CD4-positive, CD25-positive, alpha-beta regulatory T cell (primary cell): ENCODE results near the gene CALN1. TPM values are rescaled to one million over a fixed set of nuclear protein-coding genes. Genes with fewer than 3 reads are reported as not detected.

Source experiments
- ATAC-seq, 2 donors: fragments of 150-1000 bp; cut with Tn5 transposase; one replicate each; pipeline ENCODE4 v1.10.0; 2021; ENCODE audit warnings: low read depth in 2 of 2, moderate number of reproducible peaks in 2 of 2, moderate library complexity in 1 of 2
- DNase-seq, 3 donors: peaks; one replicate each; pipeline versions ENCODE4 v3.0.0 to v3.0.0-alpha.2; 2012 to 2022; ENCODE audit warnings: mixed read lengths in 1 of 3
- H3K27ac ChIP-seq: one replicate; pipeline ENCODE4 v1.7.0; 2013; ENCODE audit warnings: mild to moderate bottlenecking, low read length; ENCODE audit not compliant: insufficient read depth, poor library complexity, severe bottlenecking
- H3K27me3 ChIP-seq: one replicate; pipeline ENCODE4 v1.7.0; 2013; ENCODE audit warnings: low read length; ENCODE audit not compliant: control insufficient read depth, insufficient read depth
- H3K36me3 ChIP-seq: one replicate; pipeline ENCODE4 v1.7.0; 2013; ENCODE audit warnings: mild to moderate bottlenecking, low read length, moderate library complexity; ENCODE audit not compliant: control insufficient read depth, insufficient read depth
- H3K4me1 ChIP-seq: 2 replicates; pipeline ENCODE4 v1.7.0; 2013; ENCODE audit warnings: mild to moderate bottlenecking, low read length; ENCODE audit not compliant: insufficient read depth, control insufficient read depth, poor library complexity, severe bottlenecking
- H3K4me3 ChIP-seq: one replicate; pipeline ENCODE4 v1.7.0; 2013; ENCODE audit warnings: low read depth, mild to moderate bottlenecking, low read length, moderate library complexity
- H3K9me3 ChIP-seq, 2 experiments: 1 replicate in 1 of 2; 2 replicates in 1 of 2; pipeline ENCODE4 v1.7.0; 2013; ENCODE audit warnings: low read length in 2 of 2, mild to moderate bottlenecking in 1 of 2, moderate library complexity in 1 of 2; ENCODE audit not compliant: control insufficient read depth in 2 of 2
- H3K27ac Mint-ChIP-seq, 3 donors: one replicate each; pipeline ENCODE4 v1.8.0; 2020 to 2022; ENCODE audit warnings: mild to moderate bottlenecking in 3 of 3, mixed read lengths in 3 of 3, moderate library complexity in 2 of 3
- H3K27me3 Mint-ChIP-seq: one replicate; pipeline ENCODE4 v1.8.0; 2022; ENCODE audit warnings: mild to moderate bottlenecking, mixed read lengths
- H3K36me3 Mint-ChIP-seq: one replicate; pipeline ENCODE4 v1.8.0; 2020; ENCODE audit warnings: mixed read lengths
- H3K4me1 Mint-ChIP-seq, 4 donors: one replicate each; pipeline ENCODE4 v1.8.0; 2020 to 2022; ENCODE audit warnings: mixed read lengths in 4 of 4, mild to moderate bottlenecking in 1 of 4
- H3K4me3 Mint-ChIP-seq, 4 donors: one replicate each; pipeline ENCODE4 v1.8.0; 2020 to 2022; ENCODE audit warnings: mild to moderate bottlenecking in 4 of 4, mixed read lengths in 4 of 4, moderate library complexity in 3 of 4
- H3K9me3 Mint-ChIP-seq, 7 donors: one replicate each; pipeline ENCODE4 v1.8.0; 2020 to 2022; ENCODE audit warnings: mixed read lengths in 7 of 7, mild to moderate bottlenecking in 3 of 7, moderate library complexity in 2 of 7
- polyA plus RNA-seq, 4 donors: library from polyadenylated mRNA; unstranded; fragments of 300-500 nt; fragmentation: Illumina TruSeq; gene quantifications; one replicate each; pipeline ENCODE4 v1.2.3, GENCODE V29; 2021
- total RNA-seq: library from RNA; stranded (reverse); gene quantifications from one replicate; pipeline ENCODE4 v1.2.3, GENCODE V29; 2022

The CALN1 gene
- total and polyA plus RNA-seq, 5 donors from 2014 or later: 0.52 TPM; not detected in 4

DNA sequence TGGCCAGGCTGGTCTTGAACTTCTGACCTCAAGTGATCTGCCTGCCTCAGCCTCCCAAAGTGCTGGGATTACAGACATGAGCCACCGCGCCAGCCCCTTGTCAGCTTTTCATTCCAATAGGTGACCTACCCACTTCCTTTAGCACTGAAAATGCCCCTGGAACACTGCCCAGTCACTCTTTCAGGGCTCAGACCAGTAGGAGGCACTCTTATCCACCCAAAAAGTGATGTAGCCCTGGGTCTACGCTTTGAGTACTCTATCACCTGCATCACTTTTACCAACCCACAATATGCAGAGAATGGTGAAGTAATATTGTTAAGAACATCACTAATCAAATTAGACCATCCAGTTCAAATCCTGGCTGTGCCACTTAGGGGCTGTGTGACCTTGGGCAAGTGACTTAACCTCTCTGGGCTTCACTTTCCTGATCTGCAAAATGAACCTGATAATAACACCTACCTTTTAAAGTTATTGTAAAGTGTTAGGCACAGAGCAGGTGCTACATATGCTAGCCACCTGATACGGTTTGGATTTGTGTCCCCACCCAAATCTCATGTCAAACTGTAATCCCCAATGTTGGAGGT lies 5.2 kb downstream of the CALN1 start:
- Histone ChIP-seq H3K36me3 (no peaks in the 10 kb centered on the region), H3K4me1 (no peaks in the 10 kb centered on the region), H3K9me3 (peaks cover 0 to 2% of the 10 kb centered on the region in 2 experiments), H3K27ac (no peak overlapping the region), H3K4me3 (no peak overlapping the region), H3K27me3 (no peaks in the 10 kb centered on the region)
- Mint-ChIP-seq H3K27me3 (no peaks in the 10 kb centered on the region), H3K36me3 (no peaks in the 10 kb centered on the region), H3K27ac (no peak overlapping the region), H3K4me1 (no peaks in the 10 kb centered on the region), H3K9me3 (peaks cover 0 to 17% (median 2%) of the 10 kb centered on the region in 7 donors), H3K4me3 (no peak overlapping the region)
- no peak for ATAC-seq
- DNase-seq: no peak

DNA sequence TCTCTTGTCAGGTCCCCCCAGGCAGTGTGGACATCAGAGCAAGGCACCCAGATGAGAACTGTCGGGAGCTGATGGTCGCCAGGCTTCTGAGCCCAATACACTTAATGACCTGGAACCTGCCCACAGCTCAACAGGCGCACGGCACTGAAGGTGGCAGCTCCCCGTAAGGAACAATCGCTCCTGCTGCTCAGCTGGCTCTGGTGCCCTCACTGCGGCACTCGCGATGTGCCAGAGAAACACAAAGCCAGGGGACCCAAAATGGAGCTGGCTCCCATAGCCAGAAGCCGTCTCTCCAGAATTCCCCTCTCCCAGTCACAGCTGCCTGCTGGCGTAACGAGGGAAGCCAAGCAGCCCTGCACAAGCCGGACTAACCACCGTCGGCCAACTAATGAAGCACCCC lies 6.3 kb downstream of the CALN1 start:
- Mint-ChIP-seq H3K4me1 (no peaks in the 10 kb centered on the region), H3K36me3 (no peaks in the 10 kb centered on the region), H3K27ac (no peak overlapping the region), H3K27me3 (no peaks in the 10 kb centered on the region), H3K4me3 (no peak overlapping the region), H3K9me3 (peaks cover 0 to 19% (median 3%) of the 10 kb centered on the region in 7 donors)
- Histone ChIP-seq H3K4me3 (no peak overlapping the region), H3K4me1 (no peaks in the 10 kb centered on the region), H3K27ac (no peak overlapping the region), H3K27me3 (no peaks in the 10 kb centered on the region), H3K36me3 (no peaks in the 10 kb centered on the region), H3K9me3 (peaks cover 0 to 2% of the 10 kb centered on the region in 2 experiments)
- DNase-seq: no peak
- ATAC-seq: no peak

DNA sequence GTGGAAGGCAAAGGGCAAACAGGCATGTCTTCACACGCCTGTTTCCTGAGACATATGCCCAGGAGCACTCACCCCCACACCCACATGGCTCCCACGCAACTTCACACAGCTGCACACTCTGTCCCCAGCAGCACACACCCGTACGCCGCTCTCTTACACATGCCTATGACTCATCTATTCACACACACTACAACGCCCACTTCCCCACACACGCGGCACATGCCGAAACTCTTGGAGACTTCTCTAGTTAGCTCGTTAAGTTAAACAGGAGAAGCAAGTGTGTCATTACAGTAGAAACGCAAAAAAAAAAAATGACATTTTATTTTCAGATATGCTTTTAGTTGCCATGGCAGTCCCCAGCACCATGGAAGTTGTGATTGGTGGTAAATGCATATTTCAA lies 6.7 kb downstream of the CALN1 start:
- H3K4me1 ChIP-seq: no peaks in the 10 kb centered on the region
- no peak overlapping the region for H3K27ac ChIP-seq
- Mint-ChIP-seq H3K27me3 (no peaks in the 10 kb centered on the region), H3K4me1 (no peaks in the 10 kb centered on the region), H3K27ac (no peak overlapping the region), H3K4me3 (no peak overlapping the region), H3K9me3 (peaks cover 0 to 19% (median 3%) of the 10 kb centered on the region in 7 donors), H3K36me3 (no peaks in the 10 kb centered on the region)
- peak; percentile 31 to 32 for ATAC-seq
- no peaks in the 10 kb centered on the region for H3K36me3 ChIP-seq
- no peak overlapping the region for H3K4me3 ChIP-seq
- H3K27me3 ChIP-seq: no peaks in the 10 kb centered on the region
- DNase-seq: no peak
- H3K9me3 ChIP-seq: peaks cover 0 to 2% of the 10 kb centered on the region in 2 experiments

DNA sequence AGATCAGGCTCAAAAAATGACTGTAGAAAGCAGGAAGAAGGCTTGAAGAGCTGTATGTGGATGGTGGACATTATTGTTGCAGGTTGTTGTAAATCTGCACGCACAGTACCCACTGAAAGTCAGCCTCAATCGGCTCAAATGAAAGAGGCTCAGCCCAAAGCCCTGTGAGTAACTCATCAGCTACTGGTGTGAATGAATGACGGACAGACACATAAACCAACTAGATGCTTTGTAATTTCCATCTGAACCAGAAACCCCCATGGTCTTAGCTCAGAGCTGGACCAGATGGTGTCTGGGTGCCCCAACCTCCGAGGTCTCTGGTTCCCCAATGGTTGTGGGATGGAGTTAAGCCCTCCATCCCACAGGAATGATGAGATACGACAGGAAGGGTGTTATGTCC lies 7.4 kb downstream of the CALN1 start:
- DNase-seq (no peak), ATAC-seq (no peak)
- Histone ChIP-seq H3K4me3 (no peak overlapping the region), H3K9me3 (peaks cover 0 to 2% of the 10 kb centered on the region in 2 experiments), H3K36me3 (no peaks in the 10 kb centered on the region), H3K27me3 (no peaks in the 10 kb centered on the region), H3K27ac (no peak overlapping the region), H3K4me1 (no peaks in the 10 kb centered on the region)
- Mint-ChIP-seq H3K27ac (no peak overlapping the region), H3K9me3 (peaks cover 0 to 19% (median 3%) of the 10 kb centered on the region in 7 donors), H3K4me1 (no peaks in the 10 kb centered on the region), H3K27me3 (no peaks in the 10 kb centered on the region), H3K4me3 (no peak overlapping the region), H3K36me3 (no peaks in the 10 kb centered on the region)

DNA sequence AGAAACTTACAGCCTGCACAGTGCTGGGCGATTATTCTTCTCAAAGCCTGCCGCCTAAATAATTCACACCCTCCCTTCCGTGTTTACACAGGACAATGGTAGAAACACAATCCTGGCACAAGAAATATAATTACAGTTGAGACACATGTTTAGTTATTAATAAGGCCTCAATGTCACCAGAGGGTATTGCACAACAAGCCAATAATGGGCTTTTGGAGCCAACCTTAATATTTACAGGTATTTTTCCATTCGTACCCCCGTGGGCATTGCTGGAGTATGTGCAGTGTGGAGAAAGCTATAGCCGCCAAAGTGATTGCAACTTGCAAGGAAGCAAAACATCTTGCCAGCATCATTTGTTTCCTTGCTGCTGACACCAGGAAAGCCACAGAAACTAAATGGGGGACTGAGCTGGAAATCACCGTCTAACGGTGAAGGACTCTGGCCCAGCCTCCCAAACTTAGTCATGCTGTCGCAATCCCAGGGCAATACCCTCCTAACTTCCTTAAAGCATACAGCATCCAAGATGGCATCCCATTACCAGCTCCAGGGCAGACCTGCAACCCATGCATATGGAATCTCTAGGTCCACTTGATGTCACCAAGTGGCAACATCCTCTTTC lies 8.6 kb downstream of the CALN1 start:
- Histone ChIP-seq H3K4me3 (no peak overlapping the region), H3K9me3 (peaks cover 0 to 2% of the 10 kb centered on the region in 2 experiments), H3K36me3 (no peaks in the 10 kb centered on the region), H3K4me1 (no peaks in the 10 kb centered on the region), H3K27ac (no peak overlapping the region), H3K27me3 (no peaks in the 10 kb centered on the region)
- Mint-ChIP-seq H3K4me3 (no peak overlapping the region), H3K36me3 (no peaks in the 10 kb centered on the region), H3K9me3 (peaks cover 0 to 19% (median 5%) of the 10 kb centered on the region in 7 donors), H3K27me3 (no peaks in the 10 kb centered on the region), H3K27ac (no peak overlapping the region), H3K4me1 (no peaks in the 10 kb centered on the region)
- ATAC-seq: no peak
- DNase-seq: no peak

DNA sequence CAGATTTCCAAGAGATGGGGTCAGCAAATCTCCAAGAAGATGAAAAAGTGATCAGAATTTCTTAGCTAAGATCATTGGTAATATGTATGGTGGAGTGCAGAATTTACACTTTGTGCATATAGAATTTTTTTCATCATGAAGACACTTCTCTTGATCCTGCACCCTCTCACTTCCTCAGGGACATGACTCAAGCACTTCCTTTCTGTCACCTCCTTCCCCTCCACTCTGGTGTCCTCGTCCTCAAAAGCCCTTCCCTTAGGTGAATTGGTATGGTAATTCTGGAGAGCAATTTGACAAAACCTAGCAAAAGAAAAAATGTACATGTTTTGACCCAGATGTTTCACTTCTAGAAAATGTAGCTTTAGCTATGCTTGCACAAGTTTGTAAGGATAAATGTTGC lies 18.1 kb downstream of the CALN1 start:
- Mint-ChIP-seq H3K9me3 (peaks cover 1 to 19% (median 5%) of the 10 kb centered on the region in 7 donors), H3K4me3 (no peak overlapping the region), H3K4me1 (no peaks in the 10 kb centered on the region), H3K27me3 (no peaks in the 10 kb centered on the region), H3K36me3 (no peaks in the 10 kb centered on the region), H3K27ac (no peak overlapping the region)
- Histone ChIP-seq H3K4me3 (no peak overlapping the region), H3K27me3 (no peaks in the 10 kb centered on the region), H3K9me3 (peaks cover 0 to 1% of the 10 kb centered on the region in 2 experiments), H3K36me3 (no peaks in the 10 kb centered on the region), H3K4me1 (no peaks in the 10 kb centered on the region), H3K27ac (no peak overlapping the region)
- ATAC-seq: no peak
- DNase-seq: no peak

DNA sequence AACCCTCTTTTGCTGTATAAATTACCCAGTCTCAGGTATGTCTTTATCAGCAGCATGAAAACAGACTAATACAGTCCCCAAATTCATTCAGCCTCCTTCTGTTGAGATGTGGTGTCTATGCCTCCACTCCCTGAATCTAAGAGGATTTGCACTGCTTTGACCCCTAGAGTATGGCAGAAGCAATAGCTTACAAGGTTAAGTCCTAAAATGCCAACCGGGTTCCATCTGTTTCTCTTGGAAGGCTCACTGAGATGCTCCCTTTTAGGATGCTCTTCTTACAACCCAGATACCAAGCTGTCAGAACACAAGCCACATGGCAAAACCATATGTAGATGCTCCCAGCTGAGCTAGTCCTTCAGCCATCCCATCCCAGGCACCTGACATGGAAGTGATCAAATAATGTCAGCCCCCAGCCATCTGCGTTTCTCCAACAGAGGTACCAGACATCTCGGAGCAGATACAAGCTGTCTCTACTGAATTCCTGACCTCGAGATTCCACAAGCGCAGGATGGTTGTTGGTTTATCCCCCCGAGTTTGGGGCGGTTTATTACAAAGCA lies 20.2 kb downstream of the CALN1 start:
- ATAC-seq (no peak), DNase-seq (no peak)
- no peak overlapping the region for H3K4me3 Mint-ChIP-seq
- Histone ChIP-seq H3K27ac (no peak overlapping the region), H3K27me3 (no peaks in the 10 kb centered on the region), H3K36me3 (no peaks in the 10 kb centered on the region), H3K4me3 (no peak overlapping the region), H3K4me1 (no peaks in the 10 kb centered on the region), H3K9me3 (peaks cover 0 to 1% of the 10 kb centered on the region in 2 experiments)
- no peak overlapping the region for H3K27ac Mint-ChIP-seq
- H3K27me3 Mint-ChIP-seq: no peaks in the 10 kb centered on the region
- H3K4me1 Mint-ChIP-seq: no peaks in the 10 kb centered on the region
- peaks cover 0 to 19% (median 6%) of the 10 kb centered on the region in 7 donors for H3K9me3 Mint-ChIP-seq
- H3K36me3 Mint-ChIP-seq: no peaks in the 10 kb centered on the region

DNA sequence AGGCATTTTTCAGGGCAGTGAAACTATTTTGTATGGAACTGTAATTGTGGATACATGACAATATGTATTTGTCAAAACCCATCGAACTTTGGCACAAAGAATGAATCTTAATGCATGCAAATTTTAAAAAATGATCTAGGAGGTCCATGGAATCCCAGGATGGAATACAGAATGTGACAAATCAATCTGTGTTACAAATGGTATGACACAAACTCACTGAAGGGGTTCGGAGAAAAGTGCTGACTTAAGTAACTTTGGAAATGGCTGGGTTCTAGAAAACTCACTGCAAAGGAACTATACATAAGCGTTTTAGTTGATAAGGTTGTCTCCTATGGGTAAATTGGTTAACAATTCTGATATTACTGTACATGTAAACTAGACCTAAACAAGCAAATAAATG lies 26.0 kb downstream of the CALN1 start:
- DNase-seq (no peak), ATAC-seq (no peak)
- Histone ChIP-seq H3K36me3 (no peaks in the 10 kb centered on the region), H3K27me3 (no peaks in the 10 kb centered on the region), H3K9me3 (no peaks in the 10 kb centered on the region), H3K4me1 (no peaks in the 10 kb centered on the region), H3K4me3 (no peak overlapping the region), H3K27ac (no peak overlapping the region)
- Mint-ChIP-seq H3K27me3 (no peaks in the 10 kb centered on the region), H3K27ac (no peak overlapping the region), H3K9me3 (peaks cover 0 to 9% (median 3%) of the 10 kb centered on the region in 7 donors), H3K36me3 (no peaks in the 10 kb centered on the region), H3K4me1 (no peaks in the 10 kb centered on the region), H3K4me3 (no peak overlapping the region)
